Stimulated activated CD4-positive, alpha-beta T cell treated with anti-CD3 and anti-CD28 coated beads, Interleukin-4, amount 100 ng/mL, for 4 hours (primary cell): ENCODE results near the gene ESR1.
"Not testable (repeated sequence)": the region's sequence is repeated elsewhere in the genome, so short reads cannot be mapped to it uniquely, and the experiment has no call there.

ENCODE experiments used
- DNase-seq, 2 experiments: peaks; one replicate each; pipeline ENCODE4 v3.0.0-alpha.2; 2020

ESR1 gene

DNA sequence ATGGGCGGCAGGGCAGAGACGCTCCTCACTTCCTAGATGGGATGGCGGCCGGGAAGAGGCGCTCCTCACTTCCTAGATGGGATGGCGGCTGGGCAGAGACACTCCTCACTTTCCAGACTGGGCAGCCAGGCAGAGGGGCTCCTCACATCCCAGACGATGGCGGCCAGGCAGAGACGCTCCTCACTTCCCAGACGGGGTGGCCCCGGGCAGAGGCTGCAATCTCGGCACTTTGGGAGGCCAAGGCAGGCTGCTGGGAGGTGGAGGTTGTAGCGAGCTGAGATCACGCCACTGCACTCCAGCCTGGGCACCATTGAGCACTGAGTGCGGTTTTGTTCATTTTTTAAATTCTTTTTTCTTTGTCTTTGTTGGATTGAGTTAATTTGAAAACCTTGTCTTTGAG, 92.3 kb downstream of the ESR1 start:
- not testable (repeated sequence) for DNase-seq

GRCh38 chr6:151900256-151900655, 92.8 kb downstream of the ESR1 start:
- no peak for DNase-seq

GRCh38 chr6:151901009-151901411, 93.5 kb downstream of the ESR1 start:
- DNase-seq, result no peak

DNA sequence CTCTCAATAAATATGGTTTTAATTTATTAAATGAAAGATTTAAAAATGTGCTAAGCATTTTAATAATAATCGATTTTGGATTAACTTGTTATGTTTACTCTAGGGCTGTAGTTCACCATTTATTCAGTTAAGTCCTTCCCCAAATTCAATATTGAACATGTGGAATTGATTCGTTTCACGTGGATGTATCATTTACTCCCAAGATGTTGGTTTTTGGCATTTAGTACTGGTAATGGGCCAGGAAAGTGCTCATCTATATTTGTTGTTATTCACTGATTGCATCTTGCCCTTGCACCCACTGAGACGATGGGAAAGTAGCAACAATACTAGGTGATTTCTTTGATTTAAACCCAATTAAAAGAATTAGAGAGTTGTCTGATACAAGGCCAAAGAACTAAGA, 97.1 kb downstream of the ESR1 start:
- no peak for DNase-seq

GRCh38 chr6:151905072-151905471, 97.6 kb downstream of the ESR1 start:
- no peak for DNase-seq

- no peak for DNase-seq
Measured at GRCh38 chr6:151905854-151906253, 98.4 kb downstream of the ESR1 start.

GRCh38 chr6:151911401-151911800, 103.9 kb downstream of the ESR1 start:
- DNase-seq, result no peak

- no peak for DNase-seq
Measured at GRCh38 chr6:151914484-151914883, 107.0 kb downstream of the ESR1 start.

- no peak for DNase-seq
Measured at GRCh38 chr6:151916075-151916474, 108.6 kb downstream of the ESR1 start.

- no peak for DNase-seq
Measured at GRCh38 chr6:151916680-151917164, 109.2 kb downstream of the ESR1 start.

DNA sequence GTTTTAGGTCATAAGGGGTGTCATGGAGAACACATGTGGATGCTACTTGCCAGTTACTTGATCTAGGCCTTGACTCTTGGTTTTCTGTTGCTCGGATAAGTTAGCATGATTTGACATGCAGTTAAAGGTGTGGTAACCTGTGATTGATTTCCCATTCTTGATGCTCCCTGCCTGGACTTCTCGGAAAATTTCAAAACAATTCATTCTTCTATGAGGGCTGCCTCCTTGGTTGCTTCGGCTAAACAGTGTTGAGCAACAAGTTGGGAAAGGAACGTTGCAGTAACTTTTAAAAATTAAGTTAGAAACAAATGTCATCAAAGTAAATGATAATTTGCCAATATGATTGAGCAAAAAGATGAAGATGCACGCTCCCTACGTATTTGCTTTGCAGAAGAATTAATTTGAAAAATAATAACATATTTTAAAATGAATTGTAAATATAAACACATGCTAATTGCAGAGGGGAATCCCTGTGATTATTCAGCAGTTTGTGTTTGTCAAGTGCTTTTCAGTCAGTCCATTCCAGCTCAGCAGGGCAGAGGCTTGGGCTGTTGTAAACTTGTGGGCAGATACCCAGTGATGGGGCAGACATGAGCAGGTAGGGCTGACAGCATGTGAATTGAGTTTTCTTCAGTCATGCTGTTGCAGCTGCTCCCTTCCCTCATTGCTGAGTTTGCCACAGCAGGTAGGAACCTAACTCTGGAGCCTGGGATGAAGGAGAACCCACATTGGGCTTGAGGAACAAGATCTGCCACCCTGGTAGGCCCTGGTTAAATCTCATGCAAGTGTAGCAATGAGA, 110.2 kb downstream of the ESR1 start:
- DNase-seq, result no peak

GRCh38 chr6:151940307-151940706, 132.8 kb downstream of the ESR1 start:
- DNase-seq, result no peak

DNA sequence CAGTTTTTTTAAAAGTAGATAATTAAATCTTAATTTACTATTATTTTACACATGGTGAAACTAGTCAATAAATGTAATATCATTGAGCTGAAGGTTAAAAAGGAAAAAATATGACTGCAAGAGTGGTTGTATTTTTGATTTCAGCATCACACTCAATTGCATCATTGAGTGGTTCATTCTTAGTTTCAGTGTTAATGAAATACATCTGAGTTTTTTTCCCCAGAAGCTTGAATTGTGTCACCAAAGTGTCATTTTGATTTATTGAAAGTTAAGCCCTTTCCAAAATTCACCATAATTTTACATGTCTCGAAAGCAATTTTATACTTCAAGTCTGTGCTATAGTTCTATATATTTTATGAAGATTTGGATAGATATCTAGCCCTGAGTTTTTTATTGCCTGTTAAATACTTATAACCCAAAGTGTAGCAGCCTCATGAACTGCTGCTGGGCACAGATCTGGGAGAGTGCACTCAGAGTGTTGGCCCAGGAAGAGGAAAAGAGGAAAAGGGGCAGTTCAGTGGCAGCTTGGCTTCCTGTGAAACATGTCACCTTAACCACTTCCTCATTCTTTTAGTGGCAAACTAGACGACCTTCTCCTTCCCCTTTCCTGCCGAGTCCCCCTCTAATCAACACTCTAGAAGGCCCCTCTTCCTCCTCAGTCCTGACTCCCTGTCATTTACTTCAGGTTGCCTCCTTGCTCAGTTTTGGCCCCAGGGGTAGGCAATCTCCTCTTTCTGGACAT, 140.7 kb downstream of the ESR1 start:
- no peak for DNase-seq

GRCh38 chr6:151958332-151958731, 150.8 kb downstream of the ESR1 start:
- no peak for DNase-seq

GRCh38 chr6:151959086-151959485, 151.6 kb downstream of the ESR1 start:
- no peak for DNase-seq

GRCh38 chr6:151961809-151962208, 154.3 kb downstream of the ESR1 start:
- no peak for DNase-seq

DNA sequence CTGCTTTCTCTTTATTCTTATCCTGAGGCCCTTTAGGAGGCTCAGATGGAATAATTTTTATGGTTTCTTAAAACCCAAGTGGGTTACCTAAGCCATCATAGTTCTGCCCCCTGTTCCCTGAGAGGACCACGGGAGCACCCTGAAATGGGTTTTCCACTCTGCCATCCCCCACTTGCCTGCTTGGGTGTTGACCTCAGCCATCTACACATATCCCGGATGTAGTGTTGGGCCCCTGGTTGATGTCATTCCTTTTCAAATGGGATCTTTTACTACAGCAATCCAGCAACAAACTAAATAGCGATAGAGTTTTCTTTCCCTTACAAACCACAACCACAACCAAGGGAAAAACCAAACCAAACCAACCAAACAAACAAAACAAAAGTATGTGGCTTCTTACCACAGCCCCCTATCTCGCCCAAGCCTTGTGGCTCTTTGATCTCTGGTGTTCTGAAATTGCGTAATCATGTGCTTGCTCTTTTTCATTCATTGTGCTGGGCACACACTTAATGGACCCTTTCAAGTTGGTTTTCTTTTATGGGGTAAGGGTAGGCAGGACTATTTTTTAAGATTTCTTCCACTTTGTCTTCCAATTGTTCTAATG, 154.9 kb downstream of the ESR1 start:
- no peak for DNase-seq

- DNase-seq, result no peak
Measured at GRCh38 chr6:151963001-151963400, 155.5 kb downstream of the ESR1 start.

GRCh38 chr6:151964412-151964811, 156.9 kb downstream of the ESR1 start:
- not testable (repeated sequence) for DNase-seq

DNA sequence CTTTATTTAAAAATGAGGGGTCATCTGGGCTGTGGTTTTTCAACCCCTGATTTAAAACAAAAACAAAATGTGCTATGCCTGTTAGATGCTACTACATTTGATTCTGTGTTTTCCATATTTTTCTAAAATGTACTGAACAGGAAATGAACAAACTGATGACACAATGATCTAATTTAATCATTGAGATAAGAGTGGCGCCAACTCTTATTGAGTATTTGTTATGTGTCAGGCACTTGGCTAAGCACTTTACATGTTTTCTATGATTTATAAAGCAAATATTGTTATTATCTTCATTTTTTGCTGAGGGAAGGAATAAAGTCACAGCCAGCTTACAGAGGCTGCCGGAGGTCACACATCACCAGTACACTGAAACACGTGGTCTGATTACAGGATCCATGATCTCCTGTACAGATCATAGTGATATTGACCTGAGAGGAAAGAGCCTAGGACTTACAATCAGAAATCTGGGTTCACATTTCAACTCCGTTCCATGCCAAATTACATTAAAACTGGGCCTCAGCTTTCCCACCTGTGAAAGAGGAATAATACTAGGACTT, 166.7 kb downstream of the ESR1 start:
- no peak for DNase-seq

DNA sequence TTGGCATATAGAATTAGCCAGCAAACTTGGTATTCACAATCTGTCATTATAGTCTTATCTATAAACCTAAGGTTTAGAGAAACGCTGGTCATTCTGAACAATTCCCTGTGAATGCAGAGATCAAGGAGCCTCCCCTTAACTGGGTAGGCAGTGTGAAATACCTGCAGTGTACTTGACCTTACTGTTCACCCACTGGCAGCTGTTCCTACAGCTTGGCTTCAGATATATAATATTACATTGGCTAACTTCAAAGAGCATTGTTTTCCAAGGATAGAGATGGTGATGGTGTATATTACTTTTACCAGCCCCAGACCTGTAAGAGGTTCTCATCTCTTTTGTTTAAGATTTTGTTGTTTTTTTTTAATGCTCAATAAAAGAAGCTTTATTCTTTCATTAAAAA, 168.3 kb downstream of the ESR1 start:
- DNase-seq, result no peak

GRCh38 chr6:151988199-151988598, 180.7 kb downstream of the ESR1 start:
- not testable (repeated sequence) for DNase-seq

GRCh38 chr6:151992091-151992490, 184.6 kb downstream of the ESR1 start:
- no peak for DNase-seq
